ENCODE measurements around the gene TMEM132C.

The TMEM132C gene

DNA sequence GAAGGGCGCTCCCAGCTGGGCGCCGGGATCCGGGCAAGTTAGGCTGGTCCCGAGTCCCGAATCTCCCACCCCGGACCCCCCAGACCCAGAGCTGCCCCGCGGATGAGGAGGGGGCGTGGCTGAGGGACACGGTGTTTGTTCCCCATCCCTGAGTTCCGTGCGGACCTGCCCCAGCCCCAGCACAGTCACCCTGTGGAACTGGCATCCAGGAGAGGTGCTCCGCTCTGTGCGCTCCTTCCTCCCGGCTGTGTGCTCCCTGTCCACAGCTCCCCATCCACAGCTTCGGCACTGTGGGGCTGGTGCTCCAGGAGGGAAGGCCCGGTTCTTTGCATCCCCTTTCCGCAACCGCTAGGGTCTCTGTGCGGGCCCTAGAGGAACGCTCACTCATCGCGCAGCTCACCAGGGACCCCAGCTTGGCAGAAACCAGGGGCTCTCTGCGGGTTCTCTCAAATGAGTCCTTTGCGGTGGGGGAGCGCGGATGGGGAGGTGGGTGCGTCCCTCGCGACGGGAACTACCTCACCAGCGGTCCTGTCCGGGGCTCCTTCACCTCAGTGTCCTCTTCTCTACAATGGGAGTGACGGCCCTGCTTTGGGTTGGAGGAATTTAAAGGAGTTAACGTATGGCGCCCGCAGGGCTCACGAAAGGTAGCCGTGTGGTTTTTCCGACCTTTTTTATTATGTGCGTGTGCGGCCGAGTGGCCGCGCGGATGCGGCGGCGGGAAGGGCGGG lies 845 bp downstream of the TMEM132C start:
- TF ChIP-seq SIN3A (IDR thresholded peaks at IDR 0.05; ENCODE audit: borderline replicate concordance, insufficient read depth, low read length) (0 out of 2 replicates have a peak, but pooled peaks have one; percentile 39), REST (IDR thresholded peaks at IDR 0.05; ENCODE audit: insufficient read depth in 1 of 2, low read depth in 2 of 2, low read length in 2 of 2) (no peak), TAF1 (IDR thresholded peaks at IDR 0.05; ENCODE audit: borderline replicate concordance, insufficient read depth, low read length) (0 out of 2 replicates have a peak, but pooled peaks have one; percentile 19)

GRCh38 chr12:128268379-128268995 lies 1.5 kb downstream of the TMEM132C start:
- TF ChIP-seq FOXP2 (optimal IDR thresholded peaks at IDR 0.05; ENCODE audit: borderline replicate concordance, extremely low read depth, extremely low read length, insufficient read depth), result no peak
- TF ChIP-seq REST (IDR thresholded peaks at IDR 0.05; ENCODE audit: insufficient read depth in 1 of 2, low read depth in 2 of 2, low read length in 2 of 2), result no peak
- TF ChIP-seq SIN3A (IDR thresholded peaks at IDR 0.05; ENCODE audit: borderline replicate concordance, insufficient read depth, low read length), result no peak
- TF ChIP-seq POLR2AphosphoS5 (IDR thresholded peaks at IDR 0.05; ENCODE audit: low read depth, low read length), result peak; percentile 13; the same call in 1 of the 2 replicates

GRCh38 chr12:128269181-128269591 lies 2.2 kb downstream of the TMEM132C start:
- no peak for TF ChIP-seq FOXP2 (optimal IDR thresholded peaks at IDR 0.05; ENCODE audit: borderline replicate concordance, extremely low read depth, extremely low read length, insufficient read depth)
- TF ChIP-seq POLR2AphosphoS5 (IDR thresholded peaks at IDR 0.05; ENCODE audit: low read depth, low read length), result no peak
- no peak for TF ChIP-seq REST (IDR thresholded peaks at IDR 0.05; ENCODE audit: insufficient read depth in 1 of 2, low read depth in 2 of 2, low read length in 2 of 2)
- TF ChIP-seq TAF1 (IDR thresholded peaks at IDR 0.05; ENCODE audit: borderline replicate concordance, insufficient read depth, low read length), result no peak
- TF ChIP-seq SIN3A (IDR thresholded peaks at IDR 0.05; ENCODE audit: borderline replicate concordance, insufficient read depth, low read length), result no peak

DNA sequence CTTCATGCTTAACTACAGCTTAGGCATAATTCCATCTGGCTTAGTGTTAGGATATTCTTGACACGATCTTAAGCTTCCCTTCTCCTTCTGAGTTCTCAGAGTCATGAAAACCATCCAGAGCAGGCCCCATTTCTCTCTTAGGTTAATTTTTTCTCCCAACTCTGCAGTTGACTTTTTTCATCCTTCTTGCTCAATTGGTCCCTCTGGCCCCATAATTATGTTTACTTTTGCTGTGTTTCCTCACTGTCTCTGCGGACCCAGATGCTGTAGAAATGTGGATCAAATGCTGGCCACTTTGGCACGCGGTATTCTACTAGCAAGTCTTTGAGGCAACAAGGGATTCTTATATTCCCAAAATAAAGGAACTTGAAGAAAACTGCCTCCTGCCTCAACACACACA lies 9.5 kb downstream of the TMEM132C start:
- no peak for TF ChIP-seq TAF1 (IDR thresholded peaks at IDR 0.05; ENCODE audit: borderline replicate concordance, insufficient read depth, low read length)
- no peak for TF ChIP-seq POLR2AphosphoS5 (IDR thresholded peaks at IDR 0.05; ENCODE audit: low read depth, low read length)
- TF ChIP-seq REST (IDR thresholded peaks at IDR 0.05; ENCODE audit: insufficient read depth in 1 of 2, low read depth in 2 of 2, low read length in 2 of 2), result no peak
